ENCODE measurements around the gene CDH23. TPM values are rescaled to one million over a fixed set of nuclear protein-coding genes. Genes with fewer than 3 reads are reported as not detected.

Gene CDH23
- polyA plus RNA-seq, 1 donor (not counting 4 experiments of a cell fraction or from before 2014, with no cell fraction given): 0.01 TPM

DNA sequence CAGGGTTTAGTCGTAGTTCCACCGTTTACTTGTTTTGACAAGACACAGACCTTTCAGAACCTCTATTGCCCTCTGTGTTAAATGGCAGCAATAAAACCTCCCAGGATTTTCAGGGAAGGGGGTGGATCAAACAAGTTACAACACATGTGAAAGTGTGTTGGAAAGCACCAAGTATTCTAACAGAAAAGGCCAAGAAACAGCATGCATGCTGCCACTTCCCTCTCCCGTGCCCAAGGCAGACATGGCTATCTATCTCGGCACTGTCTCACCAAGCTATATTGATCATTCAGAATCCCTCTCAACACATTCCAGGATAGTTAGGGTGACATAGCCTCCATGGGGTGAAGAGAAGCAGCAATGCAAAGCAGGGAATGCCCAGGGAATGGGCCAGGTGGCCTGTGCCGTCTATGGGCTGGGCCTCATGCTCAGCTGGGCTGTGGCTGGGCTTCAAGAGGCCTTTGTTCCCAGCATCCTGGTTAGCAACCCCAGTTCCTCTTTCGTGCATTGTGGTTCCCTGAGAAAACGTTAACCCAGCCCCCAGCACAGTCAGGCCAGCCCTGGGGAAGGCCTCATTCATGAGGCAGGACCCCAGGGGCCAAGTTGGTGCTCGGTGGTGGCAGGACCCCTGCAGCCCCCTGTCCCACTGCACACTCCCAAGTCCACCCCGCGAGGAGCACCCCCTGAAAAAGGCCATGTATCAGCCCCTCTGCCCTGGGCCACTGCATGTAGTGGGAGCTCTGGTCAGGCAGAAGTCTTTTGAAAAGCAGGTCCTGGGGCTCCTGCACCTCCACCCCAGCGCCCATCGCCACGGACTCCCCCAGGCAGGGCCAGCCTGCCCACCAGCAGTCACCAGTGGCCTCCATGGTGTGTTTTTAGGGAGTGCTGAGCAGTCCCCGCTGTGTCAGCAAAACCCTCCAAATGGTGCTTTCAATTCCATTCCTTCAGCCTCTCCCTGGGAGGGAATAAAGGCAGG lies 351.1 kb downstream of the CDH23 start:
- dilution Hi-C loops (cut with MboI; ENCODE audit: extremely low pct_ligation_motif_present, low sequenced_read_pairs): no loop called here
- Histone ChIP-seq H2AFZ (ENCODE audit: control insufficient read depth, low read length) (peak overlapping the region; percentile 66), H3K36me3 (ENCODE audit: control insufficient read depth in 2 of 2, extremely low read depth in 1 of 2, insufficient read depth in 2 of 2, low read length in 2 of 2) (peaks cover 0 to 1% of the 10 kb centered on the region in 2 experiments), H3K9ac (ENCODE audit: control insufficient read depth, extremely low read depth, insufficient read depth, low read length) (no peak overlapping the region), H3K4me1 (ENCODE audit: control insufficient read depth, extremely low read depth, insufficient read depth, low read length) (peaks cover 20% of the 10 kb centered on the region), H3K27me3 (ENCODE audit: control insufficient read depth, extremely low read depth, insufficient read depth, low read length) (no peaks in the 10 kb centered on the region), H3K79me2 (ENCODE audit: control insufficient read depth, insufficient read depth, low read length) (no peaks in the 10 kb centered on the region), H4K20me1 (ENCODE audit: control insufficient read depth, extremely low read depth, insufficient read depth, low read length) (no peaks in the 10 kb centered on the region), H3K9me3 (ENCODE audit: control insufficient read depth, low read depth, low read length) (no peaks in the 10 kb centered on the region), H3K9me1 (ENCODE audit: control insufficient read depth, extremely low read depth, insufficient read depth, low read length) (no peaks in the 10 kb centered on the region), H3K4me2 (ENCODE audit: control insufficient read depth, extremely low read depth, insufficient read depth, low read depth, low read length) (peak overlapping the region; percentile 50), H3K4me3 (ENCODE audit: control insufficient read depth in 2 of 3, extremely low read depth in 1 of 3, insufficient read depth in 2 of 3, low read depth in 1 of 3, low read length in 3 of 3) (no peak overlapping the region), H3K27ac (ENCODE audit: control insufficient read depth, insufficient read depth, low read length) (peak overlapping the region; percentile 30)
- FAIRE-seq (no peak), DNase-seq (ENCODE audit: low read depth, low spot score) (no peak)
- TF ChIP-seq, protein P1, sequence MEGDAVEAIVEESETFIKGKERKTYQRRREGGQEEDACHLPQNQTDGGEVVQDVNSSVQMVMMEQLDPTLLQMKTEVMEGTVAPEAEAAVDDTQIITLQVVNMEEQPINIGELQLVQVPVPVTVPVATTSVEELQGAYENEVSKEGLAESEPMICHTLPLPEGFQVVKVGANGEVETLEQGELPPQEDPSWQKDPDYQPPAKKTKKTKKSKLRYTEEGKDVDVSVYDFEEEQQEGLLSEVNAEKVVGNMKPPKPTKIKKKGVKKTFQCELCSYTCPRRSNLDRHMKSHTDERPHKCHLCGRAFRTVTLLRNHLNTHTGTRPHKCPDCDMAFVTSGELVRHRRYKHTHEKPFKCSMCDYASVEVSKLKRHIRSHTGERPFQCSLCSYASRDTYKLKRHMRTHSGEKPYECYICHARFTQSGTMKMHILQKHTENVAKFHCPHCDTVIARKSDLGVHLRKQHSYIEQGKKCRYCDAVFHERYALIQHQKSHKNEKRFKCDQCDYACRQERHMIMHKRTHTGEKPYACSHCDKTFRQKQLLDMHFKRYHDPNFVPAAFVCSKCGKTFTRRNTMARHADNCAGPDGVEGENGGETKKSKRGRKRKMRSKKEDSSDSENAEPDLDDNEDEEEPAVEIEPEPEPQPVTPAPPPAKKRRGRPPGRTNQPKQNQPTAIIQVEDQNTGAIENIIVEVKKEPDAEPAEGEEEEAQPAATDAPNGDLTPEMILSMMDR (optimal IDR thresholded peaks at IDR 0.05 in 1 of 3, IDR thresholded peaks at IDR 0.05 in 1 of 3, conservative IDR thresholded peaks at IDR 0.05 in 1 of 3; ENCODE audit: extremely low read depth in 1 of 3, insufficient read depth in 2 of 3, low read length in 3 of 3): no peak
- no peak for TF ChIP-seq EZH2 (IDR thresholded peaks at IDR 0.05; ENCODE audit: low read length)

DNA sequence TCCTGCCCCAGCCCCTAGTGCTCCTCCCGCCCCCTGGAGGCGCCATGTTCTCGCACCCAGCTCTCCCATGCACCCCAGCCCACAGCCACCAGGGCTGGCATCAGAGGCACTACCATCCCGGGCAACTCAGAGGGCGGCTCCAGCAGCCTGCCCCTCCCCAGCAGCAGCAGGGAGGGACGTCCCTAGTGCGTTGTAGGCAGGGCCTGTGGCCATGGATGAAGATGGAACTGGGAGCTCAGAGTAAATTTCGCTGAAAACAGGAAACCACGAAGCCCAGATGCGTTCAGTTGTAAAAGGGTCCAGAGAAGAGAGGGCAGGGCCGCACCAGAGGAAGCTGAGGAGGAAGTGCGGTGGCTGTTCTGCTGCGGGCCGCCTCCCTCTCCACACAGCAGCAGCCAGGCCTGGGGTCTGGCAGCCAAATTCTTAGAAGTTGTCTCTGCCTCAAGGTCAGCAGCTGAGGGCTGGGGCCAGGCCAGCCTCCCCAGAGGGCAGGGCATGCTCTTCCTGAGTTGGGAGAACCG lies 352.0 kb downstream of the CDH23 start:
- no peaks in the 10 kb centered on the region for H4K20me1 ChIP-seq (ENCODE audit: control insufficient read depth, extremely low read depth, insufficient read depth, low read length)
- H3K36me3 ChIP-seq (ENCODE audit: control insufficient read depth in 2 of 2, extremely low read depth in 1 of 2, insufficient read depth in 2 of 2, low read length in 2 of 2): peaks cover 0 to 1% of the 10 kb centered on the region in 2 experiments
- no peaks in the 10 kb centered on the region for H3K9me1 ChIP-seq (ENCODE audit: control insufficient read depth, extremely low read depth, insufficient read depth, low read length)
- FAIRE-seq (no peak), DNase-seq (ENCODE audit: low read depth, low spot score) (no peak)
- no peak overlapping the region for H3K4me3 ChIP-seq (ENCODE audit: control insufficient read depth in 2 of 3, extremely low read depth in 1 of 3, insufficient read depth in 2 of 3, low read depth in 1 of 3, low read length in 3 of 3)
- TF ChIP-seq EZH2 (IDR thresholded peaks at IDR 0.05; ENCODE audit: low read length): no peak
- TF ChIP-seq, protein P1 (optimal IDR thresholded peaks at IDR 0.05 in 1 of 3, IDR thresholded peaks at IDR 0.05 in 1 of 3, conservative IDR thresholded peaks at IDR 0.05 in 1 of 3; ENCODE audit: extremely low read depth in 1 of 3, insufficient read depth in 2 of 3, low read length in 3 of 3): no peak
- no peaks in the 10 kb centered on the region for H3K79me2 ChIP-seq (ENCODE audit: control insufficient read depth, insufficient read depth, low read length)
- no peak overlapping the region for H3K27ac ChIP-seq (ENCODE audit: control insufficient read depth, insufficient read depth, low read length)
- H2AFZ ChIP-seq (ENCODE audit: control insufficient read depth, low read length): no peak overlapping the region
- dilution Hi-C loops (cut with MboI; ENCODE audit: extremely low pct_ligation_motif_present, low sequenced_read_pairs): no loop called here
- no peaks in the 10 kb centered on the region for H3K9me3 ChIP-seq (ENCODE audit: control insufficient read depth, low read depth, low read length)
- no peak overlapping the region for H3K9ac ChIP-seq (ENCODE audit: control insufficient read depth, extremely low read depth, insufficient read depth, low read length)
- H3K4me1 ChIP-seq (ENCODE audit: control insufficient read depth, extremely low read depth, insufficient read depth, low read length): peaks cover 17% of the 10 kb centered on the region
- no peaks in the 10 kb centered on the region for H3K27me3 ChIP-seq (ENCODE audit: control insufficient read depth, extremely low read depth, insufficient read depth, low read length)
- no peak overlapping the region for H3K4me2 ChIP-seq (ENCODE audit: control insufficient read depth, extremely low read depth, insufficient read depth, low read depth, low read length)
